GM12872 (cell line): ENCODE data around the gene HSPB7.

Source experiments
- TF ChIP-seq, protein P1 (sequence below): IDR thresholded peaks from 3 replicates; pipeline ENCODE4 v1.5.1; 2011; ENCODE audit warnings: low read depth, mild to moderate bottlenecking, low read length, moderate library complexity; ENCODE audit not compliant: insufficient read depth

HSPB7 gene

DNA sequence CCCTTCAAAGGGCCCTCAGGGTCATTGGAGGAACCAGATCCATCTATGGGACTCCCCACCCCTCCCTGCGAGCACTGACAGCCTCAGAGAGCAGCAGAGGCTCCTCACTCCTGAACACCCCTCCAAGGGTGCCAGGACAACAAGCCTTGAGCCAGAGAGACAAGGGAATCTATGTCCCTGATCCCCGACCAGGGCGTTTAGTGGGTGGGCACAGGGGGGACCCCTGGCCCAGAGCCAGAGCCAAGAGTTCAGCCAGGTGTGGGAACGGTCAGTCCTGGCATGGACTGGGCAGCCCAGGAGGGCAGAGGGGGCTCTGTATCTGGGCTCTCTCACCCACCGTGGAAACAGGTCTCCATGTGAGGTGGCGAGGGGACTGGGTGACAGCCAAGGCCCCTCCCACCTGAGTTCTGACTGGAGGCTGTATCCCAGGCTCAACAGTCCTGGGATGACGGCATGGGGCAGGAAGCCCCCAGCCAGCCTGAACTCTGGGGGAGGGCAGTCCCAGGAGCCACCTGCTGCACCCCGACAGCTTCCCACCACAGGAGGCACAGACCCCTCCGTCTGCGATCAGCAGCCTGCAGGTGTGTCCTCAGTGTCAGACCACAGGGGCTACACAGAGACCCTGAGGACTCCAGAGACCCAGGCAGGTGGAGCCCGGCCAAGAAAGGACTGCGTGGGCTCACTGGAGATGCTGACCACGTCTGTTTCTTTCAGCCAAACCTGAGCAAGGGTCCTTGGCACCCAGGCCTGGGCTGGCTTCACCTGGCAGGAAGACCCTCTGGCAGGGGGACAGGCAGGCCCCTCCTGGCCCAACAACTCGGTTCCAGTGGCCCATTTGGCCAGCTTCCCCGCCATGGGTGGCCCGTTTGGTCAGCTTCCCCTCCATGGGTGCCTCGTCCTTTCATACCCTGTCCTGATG is 25.0 kb downstream of the HSPB7 start:
- TF ChIP-seq, protein P1, sequence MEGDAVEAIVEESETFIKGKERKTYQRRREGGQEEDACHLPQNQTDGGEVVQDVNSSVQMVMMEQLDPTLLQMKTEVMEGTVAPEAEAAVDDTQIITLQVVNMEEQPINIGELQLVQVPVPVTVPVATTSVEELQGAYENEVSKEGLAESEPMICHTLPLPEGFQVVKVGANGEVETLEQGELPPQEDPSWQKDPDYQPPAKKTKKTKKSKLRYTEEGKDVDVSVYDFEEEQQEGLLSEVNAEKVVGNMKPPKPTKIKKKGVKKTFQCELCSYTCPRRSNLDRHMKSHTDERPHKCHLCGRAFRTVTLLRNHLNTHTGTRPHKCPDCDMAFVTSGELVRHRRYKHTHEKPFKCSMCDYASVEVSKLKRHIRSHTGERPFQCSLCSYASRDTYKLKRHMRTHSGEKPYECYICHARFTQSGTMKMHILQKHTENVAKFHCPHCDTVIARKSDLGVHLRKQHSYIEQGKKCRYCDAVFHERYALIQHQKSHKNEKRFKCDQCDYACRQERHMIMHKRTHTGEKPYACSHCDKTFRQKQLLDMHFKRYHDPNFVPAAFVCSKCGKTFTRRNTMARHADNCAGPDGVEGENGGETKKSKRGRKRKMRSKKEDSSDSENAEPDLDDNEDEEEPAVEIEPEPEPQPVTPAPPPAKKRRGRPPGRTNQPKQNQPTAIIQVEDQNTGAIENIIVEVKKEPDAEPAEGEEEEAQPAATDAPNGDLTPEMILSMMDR = no peak

DNA sequence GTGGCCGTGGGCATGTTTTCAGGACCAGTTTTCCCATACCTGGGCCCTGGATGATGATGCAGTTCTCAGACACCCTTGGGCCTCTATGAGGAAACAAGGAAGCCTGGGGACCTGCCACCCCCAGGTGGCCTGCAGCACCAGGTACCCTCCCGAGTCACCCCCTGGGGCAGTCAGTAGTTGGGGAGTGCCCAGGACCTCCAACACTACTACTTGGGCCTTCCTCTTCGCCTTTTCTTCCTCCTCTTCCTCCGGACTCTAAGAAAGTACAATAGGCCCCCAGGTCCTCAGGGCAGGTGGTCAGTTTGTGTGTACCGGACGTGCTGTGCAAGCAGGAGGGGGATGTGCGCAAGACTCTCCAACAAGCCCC is 25.7 kb downstream of the HSPB7 start:
- TF ChIP-seq, protein P1 = no peak

DNA sequence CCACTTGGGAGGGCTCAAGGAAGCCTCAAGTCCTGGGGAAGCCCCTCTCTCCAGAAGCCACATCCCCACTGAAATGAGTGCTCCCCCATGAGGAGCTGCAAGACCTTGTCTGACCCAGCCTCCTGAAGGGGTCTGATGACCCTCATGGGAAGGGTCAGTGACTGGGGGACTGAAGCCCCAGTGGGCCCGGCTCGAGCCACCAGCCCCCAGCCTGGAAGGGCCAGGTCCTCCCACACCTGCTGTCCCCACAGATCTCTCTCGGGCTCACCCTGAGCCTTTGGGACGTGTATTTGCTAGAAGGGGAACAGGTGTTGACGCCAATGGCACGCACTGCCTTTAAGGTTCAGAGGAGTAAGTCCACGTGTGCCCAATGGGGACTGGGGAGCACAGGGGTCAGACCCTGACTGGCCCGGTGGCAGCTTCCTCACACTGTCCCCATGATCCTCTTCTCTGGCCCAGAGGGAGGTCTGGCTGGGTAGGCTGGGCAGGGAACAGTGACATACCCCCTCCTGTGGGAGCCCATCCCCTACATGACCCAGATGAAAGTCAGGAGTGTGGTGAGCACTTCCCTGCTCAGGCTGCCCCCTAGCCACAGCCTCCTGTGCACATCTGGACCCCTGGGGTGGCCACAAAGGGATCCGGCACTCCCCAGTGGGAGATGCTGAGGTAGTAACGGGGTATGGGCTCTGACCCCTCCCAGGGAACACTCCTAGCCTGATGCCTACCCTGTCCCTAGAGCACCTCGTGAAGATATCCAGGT is 26.2 kb downstream of the HSPB7 start:
- TF ChIP-seq, protein P1 = no peak

DNA sequence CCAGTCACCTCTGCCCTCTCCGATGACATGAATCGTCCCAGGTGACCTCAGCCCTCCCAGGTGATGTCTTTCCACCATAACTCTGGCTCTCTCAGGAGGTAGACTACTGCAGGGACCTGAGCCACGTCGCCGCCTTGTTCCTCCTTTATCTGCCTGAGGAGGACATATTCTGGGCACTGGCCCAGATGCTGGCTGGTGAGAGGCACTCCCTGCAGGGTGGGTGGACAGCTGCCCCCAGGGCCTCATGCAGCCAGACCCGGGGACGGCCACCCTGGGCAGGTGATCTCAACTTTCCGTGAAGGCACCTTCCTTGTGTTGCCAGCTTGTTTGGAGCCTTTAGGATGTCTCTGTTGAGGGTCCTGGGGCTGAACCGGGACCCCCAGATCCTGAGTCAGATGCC is 28.1 kb downstream of the HSPB7 start:
- TF ChIP-seq, protein P1 = no peak

DNA sequence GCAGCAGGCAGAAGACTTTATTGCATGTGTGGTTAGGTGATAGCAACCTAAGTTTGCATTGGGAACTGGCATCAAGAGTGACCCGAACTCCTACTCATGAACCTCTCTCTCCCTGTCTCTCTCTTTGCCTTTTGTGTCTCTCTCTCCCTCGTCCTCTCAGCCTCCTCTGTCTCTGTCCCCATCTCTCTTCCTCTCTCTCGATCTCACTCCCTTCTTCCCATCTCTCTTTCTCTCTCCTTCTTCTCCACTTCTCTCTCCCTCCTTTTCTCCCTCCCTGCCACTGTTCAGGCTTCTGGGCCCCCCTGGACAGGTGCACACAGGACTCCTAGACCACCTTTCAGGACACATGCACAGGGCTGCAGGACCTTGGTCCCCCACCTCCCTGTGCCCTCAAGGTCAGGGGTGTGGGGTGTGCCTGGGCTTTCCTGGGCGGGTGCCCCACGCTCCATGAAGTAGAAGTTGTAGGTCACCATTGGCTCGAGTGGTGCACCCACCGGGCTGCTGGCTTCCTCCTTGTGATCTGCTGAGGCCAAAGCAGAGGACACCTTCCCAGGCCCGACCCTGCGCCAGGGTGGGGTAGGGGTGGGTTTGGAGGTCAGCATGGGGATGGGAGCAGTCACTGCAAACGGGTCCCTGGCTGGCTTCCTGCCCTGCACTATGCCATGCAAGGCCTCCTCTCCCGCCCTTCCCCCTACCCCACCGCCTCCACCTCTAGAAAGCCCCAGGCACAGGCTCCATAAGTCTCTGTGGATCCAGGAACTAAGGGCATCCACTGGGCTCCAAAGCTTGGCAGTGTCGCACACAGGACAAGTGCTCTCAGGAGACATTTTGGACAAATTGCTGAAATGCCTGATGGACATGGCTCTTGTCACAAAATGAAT is 28.7 kb downstream of the HSPB7 start:
- TF ChIP-seq, protein P1 = no peak

DNA sequence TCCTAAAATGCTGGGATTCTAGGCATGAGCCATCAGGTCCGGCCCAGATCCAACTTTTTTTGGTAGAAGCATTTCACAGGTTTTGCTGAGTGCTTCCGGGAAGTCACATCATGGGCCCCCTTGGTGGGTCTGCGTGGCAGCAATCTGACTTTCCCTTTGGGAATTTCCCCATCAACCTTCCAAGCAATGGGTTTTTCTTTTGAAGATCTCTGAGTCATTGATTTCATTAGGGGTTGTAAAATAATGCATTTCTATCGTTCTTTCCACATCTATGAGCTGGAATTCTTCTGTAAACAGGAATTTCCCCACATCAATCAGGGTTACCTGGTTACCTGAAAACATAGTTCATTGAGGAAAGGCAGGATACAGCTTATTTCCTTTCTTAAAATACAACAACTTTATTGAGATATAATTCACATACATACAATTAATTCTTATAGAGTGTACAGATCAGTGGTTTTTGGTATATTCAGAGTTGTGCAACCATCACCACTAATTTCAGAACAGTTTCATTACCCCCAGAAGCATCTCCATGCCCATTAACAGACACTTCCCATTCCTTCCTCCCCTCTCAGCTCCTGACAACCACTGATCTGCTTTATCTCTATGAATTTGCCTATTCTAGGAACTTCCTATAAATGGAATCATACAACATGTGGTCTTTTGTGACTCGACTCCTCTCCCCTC is 32.1 kb downstream of the HSPB7 start:
- TF ChIP-seq, protein P1 = no peak
